GM19328 (cell line): ENCODE results near the gene CDX1.

Experiments
- ATAC-seq: cut with Tn5 transposase; IDR thresholded peaks from one replicate; pipeline ENCODE4 v1.9.1; 2021; ENCODE audit warnings: mild to moderate bottlenecking, moderate library complexity; ENCODE audit not compliant: unreplicated experiment

The CDX1 gene

DNA sequence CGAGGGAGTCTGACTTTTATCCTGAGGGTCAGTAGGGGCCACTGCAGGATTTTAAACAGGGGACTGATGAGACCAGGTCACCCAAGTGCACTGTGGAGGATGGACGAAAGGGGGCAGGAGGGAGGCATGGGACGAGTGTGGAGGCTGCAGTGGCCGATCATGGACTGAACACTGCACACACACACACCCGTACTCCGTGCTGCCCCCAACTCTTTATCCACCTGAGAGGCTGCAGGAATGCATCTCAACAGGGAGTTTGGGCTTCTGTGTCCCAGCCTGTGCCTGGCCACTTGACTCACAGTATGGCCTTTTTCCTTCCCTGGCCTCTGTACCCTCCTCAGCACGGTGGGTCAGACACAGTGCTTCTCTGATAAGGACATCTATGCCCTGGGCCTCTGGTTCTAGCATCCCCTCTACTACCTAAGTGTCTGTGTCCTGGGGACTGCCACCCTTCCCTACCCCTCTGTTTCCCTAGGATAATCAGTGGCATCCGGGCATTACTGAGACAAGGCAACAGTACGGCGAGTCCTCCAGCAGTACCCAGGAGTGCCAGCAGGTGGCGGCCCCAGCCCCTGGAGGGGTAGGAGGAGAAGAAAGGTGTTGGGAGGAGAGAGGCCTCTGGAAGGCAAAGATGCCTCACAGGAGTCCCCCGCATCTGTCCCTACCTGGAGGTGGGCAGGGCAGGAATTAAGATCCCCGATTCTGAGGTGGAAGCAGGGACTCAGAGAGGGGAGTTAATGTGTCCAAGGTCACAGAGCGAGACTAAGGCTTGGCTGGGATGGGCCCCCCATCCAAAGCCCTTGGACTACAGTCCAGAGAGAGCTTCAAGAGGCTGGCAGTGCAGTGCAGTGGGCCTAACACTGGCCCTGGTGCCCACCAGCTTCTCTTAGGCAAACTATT lies 5.1 kb upstream of the CDX1 start:
- ATAC-seq, result peak; percentile 69

DNA sequence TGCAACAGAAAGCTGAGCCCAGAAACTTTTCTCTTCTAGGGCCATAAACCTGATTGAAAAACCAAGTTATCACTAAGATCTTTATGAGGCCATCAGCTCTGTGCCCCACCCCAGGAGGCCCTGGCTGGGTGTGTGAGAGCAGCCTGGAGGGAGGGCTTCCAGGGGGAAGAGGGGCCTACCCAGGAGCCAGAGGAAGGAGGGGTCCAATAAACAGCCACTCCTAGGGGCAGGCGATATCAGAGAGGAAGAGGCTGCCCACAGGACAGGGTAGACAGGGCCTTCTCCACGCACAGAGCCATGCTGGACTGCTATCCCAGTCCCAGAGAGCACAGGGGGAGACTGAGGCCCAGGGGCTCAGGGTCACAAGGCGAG lies 4.5 kb upstream of the CDX1 start:
- no peak for ATAC-seq

DNA sequence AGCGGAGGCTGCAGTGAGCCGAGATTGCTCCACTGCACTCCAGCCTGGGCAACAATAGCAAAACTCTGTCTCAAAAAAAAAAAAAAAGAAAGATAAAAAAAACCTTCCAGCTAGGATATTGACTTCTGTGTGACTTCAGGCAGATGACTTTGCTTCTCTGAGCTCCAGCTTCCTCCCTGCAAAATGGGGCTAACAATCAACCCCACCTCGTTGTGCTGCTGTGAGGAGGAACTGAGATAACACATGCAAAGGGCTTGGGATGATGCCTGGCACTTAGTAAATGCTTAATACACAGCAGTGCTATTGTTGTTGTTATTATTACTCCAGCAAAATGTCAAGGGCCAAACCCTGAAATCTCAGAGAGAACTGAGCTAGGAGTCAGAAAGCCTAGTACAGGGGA lies 3.5 kb upstream of the CDX1 start:
- ATAC-seq, result no peak

DNA sequence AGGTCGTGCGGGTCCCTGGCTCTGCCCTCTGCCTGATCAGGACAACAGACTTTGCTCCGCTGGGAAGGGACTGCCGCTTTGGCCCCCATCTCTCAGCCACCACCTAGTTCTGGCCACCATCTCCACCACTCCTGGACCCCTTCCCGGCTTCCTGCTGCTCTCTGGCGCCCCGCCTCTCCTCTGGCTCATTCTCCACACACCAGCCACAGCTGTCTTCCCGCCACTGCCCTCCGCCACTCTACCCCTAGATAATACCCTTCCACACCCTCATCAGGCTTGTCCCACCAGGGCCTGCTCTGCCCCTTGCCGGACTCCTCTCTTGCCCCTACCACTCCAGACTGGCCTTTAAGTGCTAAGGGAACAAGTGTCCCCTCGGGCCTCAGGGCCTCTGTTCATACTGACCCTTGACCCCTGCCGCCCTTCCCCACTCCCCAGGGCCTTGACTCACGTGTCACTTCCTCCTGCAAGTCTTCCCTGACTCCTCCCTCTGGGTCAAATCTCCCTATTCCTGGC lies 3.0 kb upstream of the CDX1 start:
- no peak for ATAC-seq

DNA sequence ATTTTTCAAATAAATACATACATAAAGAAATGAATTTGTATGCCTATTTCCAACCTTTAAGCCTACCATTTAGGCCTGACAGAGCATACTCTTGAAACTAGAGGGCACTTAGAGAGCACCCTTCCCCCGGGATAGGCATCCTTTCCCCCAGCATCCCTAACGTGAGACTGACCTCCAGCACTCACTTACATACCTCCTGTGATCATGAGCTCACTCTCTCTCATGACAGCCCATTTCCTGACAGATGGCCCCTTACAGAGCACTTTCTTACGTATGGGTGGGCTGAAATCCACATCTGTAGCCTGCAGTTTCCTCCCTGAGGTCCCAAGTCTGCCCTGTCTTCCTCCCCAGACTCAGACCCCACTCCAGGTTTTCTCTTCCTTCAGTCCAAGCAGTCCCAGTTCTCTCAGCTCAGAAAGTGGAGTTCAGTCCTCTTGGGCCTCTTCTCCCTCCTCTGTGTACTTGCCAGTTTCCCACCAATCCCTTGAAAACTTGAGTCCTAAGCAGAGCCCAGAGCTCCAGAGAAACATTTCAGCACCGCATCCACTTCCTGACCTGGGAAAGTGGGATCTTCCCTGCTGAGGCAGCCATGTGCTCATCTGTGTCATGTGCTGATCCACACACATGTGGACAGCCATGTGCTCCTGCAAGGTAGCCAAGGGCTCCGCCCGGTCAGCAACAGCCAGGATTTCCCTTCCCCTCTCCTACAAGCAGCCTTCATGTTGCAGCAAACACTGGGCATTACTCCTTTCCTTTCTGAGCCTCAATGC lies 2.2 kb upstream of the CDX1 start:
- no peak for ATAC-seq

DNA sequence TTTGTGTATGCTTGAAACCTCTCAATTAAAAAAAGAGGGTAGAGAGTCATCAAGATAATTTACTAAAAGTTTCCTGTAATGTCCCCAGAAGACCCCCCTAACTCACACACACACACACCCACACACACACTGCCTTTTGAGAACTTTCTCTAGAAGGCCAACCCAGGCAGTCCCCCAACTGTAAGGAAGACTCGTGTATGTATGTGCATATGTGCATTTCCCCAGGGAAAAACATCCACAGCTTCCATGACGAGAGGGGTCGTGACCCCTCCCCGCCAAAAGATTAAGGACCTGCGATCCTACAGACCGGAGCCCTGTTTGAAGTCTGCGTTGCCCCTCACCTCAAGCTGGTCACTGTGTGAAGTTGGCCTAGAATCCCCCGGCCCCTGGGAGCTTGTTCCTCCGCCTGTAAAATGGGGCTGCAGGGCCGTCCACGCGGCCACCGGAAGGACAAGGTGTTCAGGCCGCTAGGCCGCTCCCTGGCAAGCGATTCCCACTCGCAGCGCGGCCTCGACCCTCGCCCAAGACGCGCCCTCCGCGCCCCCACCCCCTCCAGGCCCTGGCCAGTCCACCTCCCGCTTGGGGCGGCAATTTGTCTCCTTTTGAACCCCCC lies 435 bp upstream of the CDX1 start:
- ATAC-seq, result no peak

DNA sequence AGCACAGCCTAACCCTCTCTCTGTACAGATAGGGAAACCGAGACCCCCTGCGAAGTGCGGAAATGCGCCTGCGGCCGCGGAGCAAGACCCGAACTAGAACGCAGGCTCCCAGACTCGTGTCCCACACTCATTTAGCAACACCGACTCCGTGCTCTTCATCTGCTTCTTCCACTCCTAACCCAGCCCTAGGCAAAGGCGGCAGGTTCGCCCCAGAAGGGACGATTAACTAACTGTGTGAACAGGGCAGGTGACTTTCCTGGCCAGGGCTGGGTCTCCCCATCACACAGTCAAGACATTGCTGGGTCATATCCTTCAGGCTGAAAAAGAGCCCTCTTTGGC lies 903 bp downstream of the CDX1 start:
- ATAC-seq, result no peak

DNA sequence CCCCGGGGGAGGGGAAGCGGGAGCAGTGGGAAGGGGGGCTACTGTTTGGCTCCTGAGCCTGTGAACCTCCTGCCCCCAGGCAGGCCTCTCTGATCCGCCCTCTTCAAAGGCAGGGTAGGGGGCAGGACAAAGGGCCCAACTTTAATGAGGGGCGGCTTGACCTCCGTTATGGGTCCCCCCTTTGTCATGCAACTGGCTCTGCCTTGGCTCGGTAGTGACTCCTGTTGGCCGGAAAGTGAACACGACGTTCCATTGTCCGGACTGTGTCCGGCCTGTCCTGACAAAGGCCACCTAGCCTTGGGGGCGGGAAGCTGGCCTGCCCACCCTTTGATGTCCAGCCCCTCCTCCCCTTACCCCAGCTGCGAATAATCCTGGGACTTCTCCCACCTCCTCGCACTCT lies 1.3 kb downstream of the CDX1 start:
- ATAC-seq, result no peak

DNA sequence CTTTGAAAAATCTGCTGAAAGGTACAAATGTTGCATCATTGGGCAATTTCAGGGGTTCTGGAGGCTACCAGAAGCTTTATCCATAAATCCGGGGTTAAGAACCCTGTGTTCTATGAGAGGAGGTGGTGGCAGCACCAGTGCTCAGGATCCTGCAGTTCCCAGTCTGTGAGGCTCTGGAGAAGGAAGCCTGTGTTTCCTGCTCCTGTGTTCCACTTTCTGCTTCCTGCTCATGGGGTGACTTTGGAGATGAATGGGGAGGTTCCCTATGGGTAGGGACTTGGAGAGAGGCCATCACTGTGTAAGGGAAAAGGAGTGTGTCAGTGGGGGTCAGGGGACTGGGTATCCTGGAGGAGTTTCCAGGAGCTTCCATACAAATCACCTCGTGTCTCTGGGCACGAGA lies 2.3 kb downstream of the CDX1 start:
- no peak for ATAC-seq

DNA sequence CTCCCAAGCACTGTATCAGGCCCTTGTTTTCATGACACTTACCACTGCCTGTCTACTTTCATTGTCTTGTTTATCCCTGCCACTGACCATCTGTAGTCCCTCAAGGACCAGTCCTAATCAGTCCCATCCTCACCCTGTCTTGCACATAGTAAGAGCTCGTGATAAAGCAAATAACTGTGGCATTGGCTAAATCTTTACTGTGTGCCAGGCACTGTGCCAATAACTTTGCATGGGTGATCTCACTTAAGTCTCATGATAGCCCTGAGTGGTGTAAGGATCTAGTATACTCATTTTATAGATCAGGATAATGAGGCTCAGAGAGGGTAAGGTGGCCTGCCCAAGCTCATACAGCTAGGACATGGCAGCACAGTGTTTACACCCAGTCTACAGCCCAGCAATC lies 5.6 kb downstream of the CDX1 start:
- no peak for ATAC-seq

DNA sequence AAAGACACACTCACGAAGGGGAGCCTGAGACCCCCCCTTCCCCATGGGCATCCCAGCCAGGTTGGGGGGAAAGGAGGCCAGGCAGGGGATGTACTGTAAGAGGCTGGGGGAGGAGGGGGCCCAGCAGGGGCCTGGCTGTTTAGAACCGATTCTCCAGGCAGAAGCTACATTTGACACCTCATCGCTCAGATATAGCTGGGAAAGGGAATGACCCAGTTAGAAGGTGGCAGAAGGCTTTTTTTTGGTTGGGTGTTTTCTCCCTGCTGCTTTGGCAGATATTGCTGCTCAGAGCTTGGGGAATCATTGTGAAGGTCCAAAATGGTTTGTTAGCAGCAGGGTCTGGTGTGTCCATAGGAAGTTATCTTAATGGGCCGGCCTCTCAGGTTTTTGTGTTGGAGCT lies 6.0 kb downstream of the CDX1 start:
- no peak for ATAC-seq

DNA sequence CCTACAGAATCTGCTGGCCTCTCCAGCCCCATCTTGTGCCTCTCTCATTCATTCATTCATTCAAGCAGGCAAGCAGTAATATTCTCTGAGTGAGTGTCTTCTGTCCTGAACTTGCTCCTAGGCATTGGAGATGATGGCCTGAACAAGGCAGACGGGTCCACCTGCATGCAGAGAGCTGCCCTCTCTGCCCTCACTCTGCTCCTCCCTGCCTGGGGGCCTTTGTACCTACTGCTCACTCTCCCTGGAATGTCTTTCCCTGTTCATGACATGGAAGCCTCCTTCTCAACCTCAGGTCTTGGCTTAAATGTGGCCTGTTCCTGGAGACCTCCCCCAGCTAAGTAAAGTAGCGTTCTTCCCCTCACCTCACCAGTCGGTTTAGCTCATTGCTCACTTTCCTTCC lies 6.6 kb downstream of the CDX1 start:
- ATAC-seq, result no peak

DNA sequence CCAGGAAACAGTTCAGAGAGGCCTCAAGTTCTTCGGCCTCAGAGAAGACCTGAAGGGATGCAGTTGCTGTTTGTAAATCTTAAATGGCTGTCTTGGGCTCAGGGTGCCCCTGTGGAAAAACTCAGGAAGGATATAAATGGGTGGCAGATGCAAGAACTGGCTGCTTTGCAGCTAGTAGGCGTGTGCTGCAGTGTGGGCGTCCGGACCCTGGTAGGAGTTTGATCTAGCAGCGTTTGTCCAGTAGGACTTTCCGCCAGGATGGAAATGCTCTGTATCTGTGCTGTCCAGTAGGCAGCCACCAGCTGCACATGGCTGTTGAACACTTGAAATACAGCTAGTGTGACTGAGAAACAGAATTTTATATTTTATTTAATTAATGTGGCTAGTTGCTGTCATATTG lies 7.7 kb downstream of the CDX1 start:
- ATAC-seq, result no peak

DNA sequence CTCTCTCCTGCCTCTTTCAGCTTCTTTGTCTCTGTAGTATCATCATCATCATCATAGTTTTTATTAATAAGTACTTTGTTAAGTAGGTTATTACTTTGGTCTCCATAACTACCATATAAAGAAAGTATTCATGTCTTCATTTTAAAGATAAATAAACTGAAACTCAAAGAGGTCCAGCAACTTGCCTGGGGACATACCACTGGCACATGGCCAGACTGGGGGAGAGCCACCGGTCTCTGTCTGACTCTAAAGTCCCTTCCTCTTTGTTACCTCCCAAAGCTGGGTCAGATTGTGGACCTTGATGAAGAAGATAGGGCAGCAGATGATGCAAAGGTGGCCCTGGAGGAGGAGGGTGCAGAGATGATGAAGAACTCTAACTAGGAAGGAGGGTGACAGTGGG lies 8.5 kb downstream of the CDX1 start:
- ATAC-seq, result no peak

DNA sequence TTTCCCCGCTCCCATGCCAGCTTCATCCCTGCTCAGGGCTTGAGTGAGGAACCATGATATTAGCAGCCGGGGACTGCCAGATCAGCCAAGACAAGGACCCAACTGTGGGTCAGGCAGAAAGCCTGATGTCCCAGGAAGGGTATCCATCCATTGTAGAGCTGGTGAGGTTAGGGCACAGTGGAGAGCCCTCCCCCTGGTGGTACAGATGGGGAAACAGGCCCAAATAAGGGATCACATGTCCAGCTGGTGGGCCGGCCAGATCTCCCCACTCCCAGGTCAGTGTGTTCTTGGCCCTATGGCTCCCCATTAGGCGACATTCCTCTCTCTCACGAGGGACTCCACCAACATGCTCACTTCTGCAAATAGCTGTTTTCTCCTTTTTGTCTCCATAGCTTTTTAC lies 9.0 kb downstream of the CDX1 start:
- ATAC-seq, result no peak

DNA sequence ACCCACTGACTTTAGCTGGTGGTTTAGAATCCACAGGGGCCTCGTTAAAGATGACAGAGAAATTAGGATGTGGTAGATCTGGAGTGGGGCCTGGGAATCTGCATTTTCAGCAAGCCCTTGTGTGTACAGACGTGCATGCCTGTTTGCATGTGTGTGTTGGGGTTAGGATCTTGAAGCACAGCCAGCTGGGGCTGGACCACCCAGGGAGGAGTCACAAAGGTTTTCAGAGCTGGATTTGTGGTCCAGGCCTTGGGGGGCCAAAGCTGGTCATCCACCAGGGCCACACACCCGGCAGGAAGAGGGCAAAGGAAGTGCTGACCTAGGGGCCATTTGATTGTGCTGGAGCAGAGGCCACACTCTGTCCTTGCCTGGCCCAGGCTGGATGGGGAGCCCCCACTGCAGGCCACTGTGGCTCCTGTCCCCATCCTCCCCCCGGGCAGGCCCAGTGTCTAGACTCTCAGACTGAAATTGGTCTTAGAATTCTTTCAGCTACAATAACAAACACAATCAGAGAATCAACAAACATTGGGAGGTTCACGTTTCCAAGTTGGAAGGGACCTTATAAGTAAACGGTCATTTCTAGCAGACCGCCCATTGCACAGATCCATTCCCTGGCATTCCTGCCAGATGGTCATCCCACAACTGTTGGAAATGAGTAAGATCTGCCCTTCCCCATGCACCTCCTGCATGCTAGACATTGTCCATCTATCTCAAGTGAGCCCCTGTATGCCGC lies 10.3 kb downstream of the CDX1 start:
- ATAC-seq, result no peak

DNA sequence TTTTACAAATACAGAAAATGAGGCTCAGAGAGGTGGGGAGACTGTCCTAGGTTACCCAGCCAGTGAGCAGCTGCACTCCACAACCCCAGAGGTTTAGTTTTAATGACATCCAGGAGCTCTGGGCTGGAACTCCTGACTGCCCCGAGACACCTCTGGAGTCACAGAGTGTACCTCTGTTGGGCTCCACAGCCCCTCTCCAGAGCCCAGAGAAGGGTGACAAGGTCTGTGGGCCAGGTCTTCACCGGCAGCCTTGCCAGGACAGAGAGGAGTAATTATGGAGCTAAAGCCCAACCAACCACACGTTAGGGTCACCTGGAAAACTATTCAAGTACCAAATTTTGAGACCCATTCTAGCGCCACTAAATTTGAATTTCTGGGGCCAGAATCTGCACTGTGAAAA lies 11.1 kb downstream of the CDX1 start:
- ATAC-seq, result no peak

DNA sequence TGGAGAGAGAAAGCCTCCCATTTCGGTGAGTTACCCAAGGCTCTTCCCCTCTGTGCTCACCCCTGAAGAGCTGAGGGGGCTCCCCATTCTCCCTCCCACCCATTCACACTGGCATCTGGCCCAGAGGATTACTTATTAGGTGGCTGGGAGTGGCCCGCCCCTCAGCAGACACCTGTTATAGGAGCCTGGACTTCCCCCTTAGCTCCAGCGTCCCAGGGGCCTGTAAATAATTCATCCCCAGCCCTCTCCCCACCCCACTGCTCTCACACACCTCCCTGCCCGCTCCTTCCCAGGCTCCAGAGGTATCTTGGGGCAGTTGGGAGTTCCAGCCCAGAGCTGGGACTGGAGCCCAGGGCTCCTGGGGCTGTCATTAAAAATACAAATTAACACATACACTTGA lies 11.7 kb downstream of the CDX1 start:
- no peak for ATAC-seq

DNA sequence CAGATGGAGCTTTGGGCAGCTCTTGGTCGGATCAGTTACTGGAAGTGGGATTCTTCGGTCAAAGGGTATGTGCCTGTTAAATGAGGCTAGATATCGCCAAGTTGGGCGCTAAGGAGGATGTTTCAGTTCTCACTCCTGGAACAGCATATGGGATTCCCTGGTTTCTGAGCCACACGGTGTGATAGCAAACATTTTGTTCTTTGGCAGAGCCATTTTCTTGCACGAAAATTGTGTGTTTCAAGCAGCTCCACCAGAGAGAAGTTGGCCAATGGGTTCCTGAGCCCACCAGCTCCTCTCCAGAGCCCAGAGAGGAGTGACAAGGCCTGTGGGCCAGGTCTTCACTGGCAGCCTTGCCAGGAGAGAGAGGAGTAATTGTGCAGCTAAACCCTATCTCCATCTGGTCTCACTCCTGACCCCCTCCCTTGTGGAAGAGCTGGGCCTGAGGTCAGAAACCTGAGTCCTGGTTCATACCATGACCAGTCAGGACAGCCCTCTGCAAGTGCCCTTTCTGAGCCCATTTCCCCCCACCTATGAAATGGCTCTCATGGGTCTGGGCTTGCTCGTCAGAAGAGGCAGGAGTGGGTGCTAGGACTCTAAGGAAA lies 12.5 kb downstream of the CDX1 start:
- ATAC-seq, result no peak

DNA sequence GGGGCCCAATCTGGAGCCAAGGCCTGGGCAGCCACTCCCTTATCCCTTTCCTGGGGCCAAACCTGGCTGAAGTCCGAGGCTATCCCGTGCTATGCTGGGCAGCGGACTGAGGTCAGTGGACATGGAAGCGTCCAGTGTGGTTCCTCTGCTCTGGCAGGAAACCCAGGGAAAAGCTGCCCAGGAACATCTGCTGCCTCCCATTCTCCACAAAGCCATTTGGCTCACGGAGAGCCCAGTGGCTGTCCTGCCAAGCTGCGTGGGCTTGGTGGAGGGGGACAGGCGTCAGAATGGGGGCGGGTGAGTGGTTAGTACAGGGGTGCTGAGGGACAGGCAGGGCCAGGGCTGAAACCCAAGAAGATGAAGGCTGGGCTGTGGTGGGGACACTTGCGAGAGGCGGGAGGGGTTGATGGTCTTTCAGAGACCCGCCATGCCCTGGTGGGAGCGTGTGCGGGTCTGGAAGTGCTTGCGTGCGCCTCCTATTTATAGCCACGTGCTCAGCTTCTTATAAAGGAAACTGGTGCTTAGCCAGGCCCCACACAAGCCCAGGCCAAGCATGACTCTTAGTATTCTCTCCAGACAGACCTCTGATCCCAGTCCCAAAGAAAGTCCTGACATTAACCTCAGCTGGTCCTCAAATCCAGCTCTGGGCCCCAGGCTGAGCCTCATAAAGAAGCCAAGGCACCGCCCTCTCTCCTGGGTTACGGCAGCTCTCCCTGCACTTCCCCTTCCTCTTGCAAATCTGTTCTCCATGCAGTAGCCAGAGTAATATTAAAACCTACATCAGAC lies 13.9 kb downstream of the CDX1 start:
- ATAC-seq, result no peak
